Measurements from ENCODE around the gene MYO1E.

MYO1E gene

GRCh38 chr15:59329570-59330350 lies 42.9 kb downstream of the MYO1E start:
- Histone ChIP-seq H3K9me3 (ENCODE audit: control insufficient read depth, low read length) (no peaks in the 10 kb centered on the region), H3K4me3 (ENCODE audit: low read depth, low read length) (no peak overlapping the region), H3K4me2 (ENCODE audit: low read length) (no peak overlapping the region), H3K27ac (no peak overlapping the region), H3K36me3 (ENCODE audit: control insufficient read depth, insufficient read depth, low read length) (no peaks in the 10 kb centered on the region), H3K9ac (no peak overlapping the region), H2AFZ (no peak overlapping the region), H3K4me1 (no peaks in the 10 kb centered on the region), H3K27me3 (ENCODE audit: control insufficient read depth, insufficient read depth, low read length) (no peaks in the 10 kb centered on the region), H3K79me2 (no peaks in the 10 kb centered on the region)
- no peak for TF ChIP-seq CTCF (IDR thresholded peaks at IDR 0.05)

GRCh38 chr15:59329091-59329490 lies 43.6 kb downstream of the MYO1E start:
- Histone ChIP-seq H2AFZ (no peak overlapping the region), H3K36me3 (ENCODE audit: control insufficient read depth, insufficient read depth, low read length) (no peaks in the 10 kb centered on the region), H3K27ac (no peak overlapping the region), H3K4me1 (no peaks in the 10 kb centered on the region), H3K9me3 (ENCODE audit: control insufficient read depth, low read length) (no peaks in the 10 kb centered on the region), H3K4me2 (ENCODE audit: low read length) (no peak overlapping the region), H3K79me2 (no peaks in the 10 kb centered on the region), H3K27me3 (ENCODE audit: control insufficient read depth, insufficient read depth, low read length) (no peaks in the 10 kb centered on the region), H3K4me3 (ENCODE audit: low read depth, low read length) (no peak overlapping the region), H3K9ac (no peak overlapping the region)
- no peak for TF ChIP-seq CTCF (IDR thresholded peaks at IDR 0.05)

GRCh38 chr15:59327942-59328341 lies 44.7 kb downstream of the MYO1E start:
- no peak overlapping the region for H2AFZ ChIP-seq
- H3K4me1 ChIP-seq, result no peaks in the 10 kb centered on the region
- TF ChIP-seq CTCF (IDR thresholded peaks at IDR 0.05), result no peak
- H3K9ac ChIP-seq, result no peak overlapping the region
- no peaks in the 10 kb centered on the region for H3K9me3 ChIP-seq (ENCODE audit: control insufficient read depth, low read length)
- no peaks in the 10 kb centered on the region for H3K27me3 ChIP-seq (ENCODE audit: control insufficient read depth, insufficient read depth, low read length)
- no peak overlapping the region for H3K4me3 ChIP-seq (ENCODE audit: low read depth, low read length)
- no peaks in the 10 kb centered on the region for H3K36me3 ChIP-seq (ENCODE audit: control insufficient read depth, insufficient read depth, low read length)
- no peak overlapping the region for H3K27ac ChIP-seq
- H3K79me2 ChIP-seq, result no peaks in the 10 kb centered on the region
- H3K4me2 ChIP-seq (ENCODE audit: low read length), result no peak overlapping the region

- Histone ChIP-seq H3K4me1 (no peaks in the 10 kb centered on the region), H2AFZ (no peak overlapping the region), H3K9me3 (ENCODE audit: control insufficient read depth, low read length) (no peaks in the 10 kb centered on the region), H3K9ac (no peak overlapping the region), H3K36me3 (ENCODE audit: control insufficient read depth, insufficient read depth, low read length) (no peaks in the 10 kb centered on the region), H3K4me3 (ENCODE audit: low read depth, low read length) (no peak overlapping the region), H3K27me3 (ENCODE audit: control insufficient read depth, insufficient read depth, low read length) (no peaks in the 10 kb centered on the region), H3K27ac (no peak overlapping the region), H3K79me2 (no peaks in the 10 kb centered on the region), H3K4me2 (ENCODE audit: low read length) (no peak overlapping the region)
- TF ChIP-seq CTCF (IDR thresholded peaks at IDR 0.05), result no peak
These were observed 45.8 kb downstream of the MYO1E start for GRCh38 chr15:59326856-59327255.

Measured in parathyroid adenoma (tissue), 2 donors.